GM12801 (cell line): ENCODE measurements around the gene OR4Q2.

ENCODE experiments used
- CTCF ChIP-seq: IDR thresholded peaks from one replicate; pipeline ENCODE4 v1.5.1; 2011; ENCODE audit warnings: control low read depth; ENCODE audit not compliant: insufficient read length; ENCODE audit errors: extremely low read depth

OR4Q2 gene

GRCh38 chr14:20031058-20031457 lies 29.1 kb downstream of the OR4Q2 start:
- no peak for TF ChIP-seq CTCF

DNA sequence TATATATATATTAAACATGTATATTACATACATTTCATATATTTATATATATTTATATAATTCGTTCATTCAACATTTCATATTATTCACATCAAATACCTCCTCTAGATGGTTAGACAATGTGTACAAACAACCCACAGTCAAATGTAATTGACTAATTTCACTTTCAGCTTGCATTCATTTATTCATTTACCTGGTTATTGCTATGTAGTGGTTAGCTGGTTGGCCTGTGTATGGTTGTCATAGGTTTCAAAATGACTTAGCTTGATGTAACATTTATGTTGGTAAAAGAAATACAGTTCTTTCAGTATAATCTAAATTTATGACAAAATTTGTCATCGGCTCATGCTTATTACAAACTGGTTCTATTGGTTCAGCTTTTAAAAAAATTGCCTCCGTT lies 33.5 kb downstream of the OR4Q2 start:
- no peak for TF ChIP-seq CTCF

DNA sequence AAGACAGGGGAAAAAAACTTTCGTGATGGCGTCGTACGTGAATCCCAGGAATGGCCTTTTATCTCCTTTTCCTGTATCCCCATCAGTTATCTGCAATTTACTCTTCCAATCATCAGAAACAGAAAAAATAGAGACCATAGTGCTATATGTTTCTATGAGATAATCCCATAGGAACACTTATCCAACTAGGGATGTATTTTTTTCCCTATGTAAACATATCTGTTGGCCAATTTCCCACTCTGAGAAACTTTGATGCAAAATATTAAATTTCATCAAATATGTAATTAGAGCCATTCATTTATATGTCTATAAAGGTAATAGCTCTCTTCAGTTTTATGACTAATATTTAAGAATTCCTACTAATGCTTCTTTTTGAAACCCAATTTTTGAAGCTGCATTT lies 34.0 kb downstream of the OR4Q2 start, which contains the start of gene OR4K13:
Gene OR4K13, minus strand, starts transcription at position 101 of the 400 bp plus-strand sequence. CDS start 1,280 bp downstream, outside the sequence.
- TF ChIP-seq CTCF, result no peak

DNA sequence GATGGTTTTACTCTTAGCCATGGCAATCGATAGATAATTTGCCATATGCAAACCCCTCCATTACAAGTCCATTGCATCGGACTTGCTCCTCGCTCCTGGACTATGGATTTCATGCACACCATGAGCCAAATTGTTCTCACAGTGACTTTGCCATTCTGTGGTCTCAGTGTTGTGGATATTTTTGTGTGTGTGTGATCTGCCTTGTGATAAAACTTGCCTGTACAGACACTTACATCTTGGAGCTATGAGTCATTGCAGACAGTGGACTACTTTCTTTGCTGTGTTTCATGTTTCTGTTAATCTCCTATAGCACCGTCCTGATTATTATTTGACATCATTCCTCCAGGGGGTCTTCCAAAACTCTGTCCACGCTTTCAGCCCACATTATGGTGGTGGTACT lies 42.3 kb downstream of the OR4Q2 start:
- TF ChIP-seq CTCF, result no peak

DNA sequence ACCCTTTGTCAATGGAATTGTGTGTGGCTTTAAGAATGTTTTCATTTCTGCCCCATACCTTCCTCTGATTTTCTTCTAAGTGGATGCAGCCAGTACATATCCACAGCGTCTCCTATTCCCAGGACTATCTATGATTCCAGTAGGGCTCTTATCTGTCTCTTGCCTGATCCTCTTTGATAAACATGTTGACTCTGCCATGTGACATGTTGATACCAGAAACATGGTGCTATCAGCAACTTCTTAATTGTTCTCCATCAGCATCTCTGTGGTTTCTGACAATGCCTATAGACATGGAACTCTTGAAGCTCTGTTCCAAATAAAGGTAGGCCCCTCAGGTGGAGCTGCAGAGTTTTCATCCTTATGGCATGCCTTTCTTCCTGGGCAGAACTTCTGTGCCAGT lies 46.2 kb downstream of the OR4Q2 start:
- no peak for TF ChIP-seq CTCF
